ENCODE measurements around the gene S1PR2.

S1PR2 gene

DNA sequence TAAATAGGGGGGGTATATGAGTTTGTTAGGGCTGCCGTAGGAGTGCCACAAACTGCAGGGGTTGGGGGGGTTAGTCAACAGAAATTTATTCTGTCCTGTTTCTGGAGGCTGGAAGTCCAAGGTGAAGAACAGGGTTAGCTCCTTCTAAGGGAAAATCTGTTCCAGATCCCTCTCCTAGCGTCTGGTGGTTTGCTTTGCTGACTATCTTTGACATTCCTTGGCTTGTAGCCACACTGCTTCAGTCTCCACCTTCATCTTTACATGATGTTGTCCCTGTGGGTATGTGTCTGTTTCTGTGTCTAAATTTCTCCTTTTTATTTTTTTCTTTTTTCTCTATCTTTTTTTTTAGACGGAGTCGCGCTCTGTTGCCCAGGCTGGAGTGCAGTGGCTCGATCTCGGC, 31.6 kb upstream of the S1PR2 start (continued):
- TF ChIP-seq ZNF70 (CRISPR knock-in tag; IDR thresholded peaks at IDR 0.05), result no peak
- TF ChIP-seq ZNF8 (CRISPR knock-in tag; IDR thresholded peaks at IDR 0.05), result no peak

GRCh38 chr19:10260141-10260584, 29.0 kb upstream of the S1PR2 start:
- TF ChIP-seq GLIS3 (CRISPR knock-in tag; IDR thresholded peaks at IDR 0.05) (no peak), ZFP3 (CRISPR knock-in tag; IDR thresholded peaks at IDR 0.05) (no peak), BACH2 (CRISPR knock-in tag; IDR thresholded peaks at IDR 0.05; ENCODE audit: borderline replicate concordance) (no peak), ESRRG (CRISPR knock-in tag; IDR thresholded peaks at IDR 0.05) (no peak), ZC3H10 (CRISPR knock-in tag; IDR thresholded peaks at IDR 0.05) (no peak), CSRNP3 (CRISPR knock-in tag; IDR thresholded peaks at IDR 0.05) (no peak), ZNF565 (CRISPR knock-in tag; conservative IDR thresholded peaks at IDR 0.05; ENCODE audit: low read depth) (no peak)
- TF ChIP-seq, protein P1, sequence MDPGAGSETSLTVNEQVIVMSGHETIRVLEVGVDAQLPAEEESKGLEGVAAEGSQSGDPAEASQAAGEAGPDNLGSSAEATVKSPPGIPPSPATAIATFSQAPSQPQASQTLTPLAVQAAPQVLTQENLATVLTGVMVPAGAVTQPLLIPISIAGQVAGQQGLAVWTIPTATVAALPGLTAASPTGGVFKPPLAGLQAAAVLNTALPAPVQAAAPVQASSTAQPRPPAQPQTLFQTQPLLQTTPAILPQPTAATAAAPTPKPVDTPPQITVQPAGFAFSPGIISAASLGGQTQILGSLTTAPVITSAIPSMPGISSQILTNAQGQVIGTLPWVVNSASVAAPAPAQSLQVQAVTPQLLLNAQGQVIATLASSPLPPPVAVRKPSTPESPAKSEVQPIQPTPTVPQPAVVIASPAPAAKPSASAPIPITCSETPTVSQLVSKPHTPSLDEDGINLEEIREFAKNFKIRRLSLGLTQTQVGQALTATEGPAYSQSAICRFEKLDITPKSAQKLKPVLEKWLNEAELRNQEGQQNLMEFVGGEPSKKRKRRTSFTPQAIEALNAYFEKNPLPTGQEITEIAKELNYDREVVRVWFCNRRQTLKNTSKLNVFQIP (CRISPR knock-in tag; IDR thresholded peaks at IDR 0.05; ENCODE audit: borderline replicate concordance, low read depth), result no peak
- no peak for ATAC-seq

DNA sequence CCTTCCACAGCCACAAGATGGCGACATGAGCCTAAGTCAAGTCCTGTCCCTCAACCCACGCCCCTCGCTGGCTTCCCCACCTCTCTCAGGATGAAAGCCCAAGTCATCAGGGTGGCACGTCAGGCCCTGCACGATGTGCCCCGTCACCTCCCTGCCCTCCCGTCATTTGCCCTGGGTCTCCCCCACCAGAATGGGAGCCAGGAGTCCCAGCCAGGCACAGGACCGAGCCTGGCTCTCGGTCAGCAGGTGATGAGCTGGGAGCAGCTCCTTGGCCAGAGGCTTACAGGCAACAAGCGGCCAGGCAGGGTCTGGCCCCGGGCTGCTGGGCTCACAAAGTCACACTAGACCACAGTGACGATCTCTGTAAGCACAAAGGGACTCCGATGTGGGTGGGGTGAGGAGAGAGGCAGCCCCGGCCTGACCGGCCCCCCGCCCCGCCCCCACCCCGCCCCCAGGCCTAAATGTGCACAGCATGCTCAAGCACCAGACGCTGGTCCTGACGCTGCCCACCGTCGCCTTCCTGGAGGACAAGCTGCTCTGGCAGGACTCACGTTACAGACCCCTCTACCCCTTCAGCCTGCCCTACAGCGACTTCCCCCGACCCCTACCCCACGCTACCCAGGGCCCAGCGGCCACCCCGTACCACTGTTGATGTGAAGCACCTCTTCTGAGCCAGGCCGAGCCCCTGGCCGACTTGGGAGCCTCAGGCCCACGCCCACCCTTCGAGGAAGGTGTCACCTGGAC, 28.2 kb upstream of the S1PR2 start:
- TF ChIP-seq CSDC2 (CRISPR knock-in tag; IDR thresholded peaks at IDR 0.05) (no peak), ESRRG (CRISPR knock-in tag; IDR thresholded peaks at IDR 0.05) (no peak), RARB (CRISPR knock-in tag; IDR thresholded peaks at IDR 0.05) (no peak), CREB5 (CRISPR knock-in tag; IDR thresholded peaks at IDR 0.05; ENCODE audit: low read depth) (no peak), ARNTL (CRISPR knock-in tag; IDR thresholded peaks at IDR 0.05; ENCODE audit: borderline replicate concordance, low read depth) (no peak), ZNF565 (CRISPR knock-in tag; conservative IDR thresholded peaks at IDR 0.05; ENCODE audit: low read depth) (no peak), TCF4 (CRISPR knock-in tag; IDR thresholded peaks at IDR 0.05; ENCODE audit: borderline replicate concordance) (no peak), ZNF8 (CRISPR knock-in tag; IDR thresholded peaks at IDR 0.05) (no peak), SNAI2 (CRISPR knock-in tag; IDR thresholded peaks at IDR 0.05) (no peak), ISL1 (CRISPR knock-in tag; IDR thresholded peaks at IDR 0.05) (no peak), BACH2 (CRISPR knock-in tag; IDR thresholded peaks at IDR 0.05; ENCODE audit: borderline replicate concordance) (no peak), ZFP3 (CRISPR knock-in tag; IDR thresholded peaks at IDR 0.05) (no peak), PPARA (CRISPR knock-in tag; IDR thresholded peaks at IDR 0.05; ENCODE audit: borderline replicate concordance) (no peak), GLIS3 (CRISPR knock-in tag; IDR thresholded peaks at IDR 0.05) (no peak), ZC3H10 (CRISPR knock-in tag; IDR thresholded peaks at IDR 0.05) (no peak), ZNF70 (CRISPR knock-in tag; IDR thresholded peaks at IDR 0.05) (no peak), TOX (CRISPR knock-in tag; IDR thresholded peaks at IDR 0.05; ENCODE audit: borderline replicate concordance) (no peak), CSRNP3 (CRISPR knock-in tag; IDR thresholded peaks at IDR 0.05) (no peak)
- TF ChIP-seq, protein P1 (CRISPR knock-in tag; IDR thresholded peaks at IDR 0.05; ENCODE audit: borderline replicate concordance, low read depth), result no peak
- TF ChIP-seq, protein P2, sequence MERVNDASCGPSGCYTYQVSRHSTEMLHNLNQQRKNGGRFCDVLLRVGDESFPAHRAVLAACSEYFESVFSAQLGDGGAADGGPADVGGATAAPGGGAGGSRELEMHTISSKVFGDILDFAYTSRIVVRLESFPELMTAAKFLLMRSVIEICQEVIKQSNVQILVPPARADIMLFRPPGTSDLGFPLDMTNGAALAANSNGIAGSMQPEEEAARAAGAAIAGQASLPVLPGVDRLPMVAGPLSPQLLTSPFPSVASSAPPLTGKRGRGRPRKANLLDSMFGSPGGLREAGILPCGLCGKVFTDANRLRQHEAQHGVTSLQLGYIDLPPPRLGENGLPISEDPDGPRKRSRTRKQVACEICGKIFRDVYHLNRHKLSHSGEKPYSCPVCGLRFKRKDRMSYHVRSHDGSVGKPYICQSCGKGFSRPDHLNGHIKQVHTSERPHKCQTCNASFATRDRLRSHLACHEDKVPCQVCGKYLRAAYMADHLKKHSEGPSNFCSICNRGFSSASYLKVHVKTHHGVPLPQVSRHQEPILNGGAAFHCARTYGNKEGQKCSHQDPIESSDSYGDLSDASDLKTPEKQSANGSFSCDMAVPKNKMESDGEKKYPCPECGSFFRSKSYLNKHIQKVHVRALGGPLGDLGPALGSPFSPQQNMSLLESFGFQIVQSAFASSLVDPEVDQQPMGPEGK (CRISPR knock-in tag; IDR thresholded peaks at IDR 0.05; ENCODE audit: borderline replicate concordance), result no peak

More for the DNA sequence above, 28.2 kb upstream of the S1PR2 start:
- peak; percentile 75 for ATAC-seq

Measured in SK-N-SH treated with all-trans-retinoic acid at 6 μM for 48 hours (cell line).